GM21526 (cell line): Measurements from ENCODE around the gene STOX2.

ENCODE experiments used
- ATAC-seq: cut with Tn5 transposase; IDR thresholded peaks from one replicate; pipeline ENCODE4 v1.9.1; 2021; ENCODE audit warnings: moderate library complexity; ENCODE audit not compliant: unreplicated experiment, low FRiP score

STOX2 gene

DNA sequence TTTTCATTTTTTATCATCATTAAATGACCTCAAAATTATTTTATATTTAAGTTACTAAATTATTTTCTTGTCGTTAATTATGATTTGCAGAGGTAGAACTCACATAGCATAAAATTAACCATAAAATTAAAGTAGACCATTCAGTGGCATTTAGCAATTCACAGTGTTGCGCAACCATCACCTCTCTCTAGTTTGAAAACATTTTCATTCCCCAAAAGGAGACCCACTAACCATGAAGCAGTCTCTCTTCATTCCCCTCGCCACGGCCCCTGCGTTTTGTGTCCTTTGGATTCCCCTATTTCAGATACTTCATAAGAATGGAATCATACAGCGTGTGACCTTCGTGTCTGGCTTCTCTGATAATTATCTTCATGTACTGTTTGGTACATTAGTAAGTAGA lies 157.7 kb downstream of the STOX2 start:
- ATAC-seq = no peak

DNA sequence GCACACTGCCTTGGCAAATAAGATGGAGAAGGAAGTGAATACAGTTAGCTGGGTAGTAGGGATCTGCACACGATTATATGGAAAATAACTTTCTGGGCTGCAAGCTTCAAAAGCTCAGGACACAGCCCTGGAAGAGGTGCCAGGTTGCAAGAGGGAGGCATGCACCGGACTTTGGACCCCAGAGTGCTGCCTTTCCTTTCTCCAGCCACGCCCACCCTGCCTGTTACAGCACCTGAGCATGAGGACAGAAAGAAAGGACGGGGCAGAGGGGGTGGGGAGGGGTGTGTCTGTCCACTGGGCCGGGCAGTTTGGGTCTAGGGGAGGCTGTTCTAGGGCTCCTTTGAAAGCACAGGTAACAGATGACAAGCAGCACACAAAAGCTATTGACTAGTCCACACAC lies 159.8 kb downstream of the STOX2 start:
- no peak for ATAC-seq

DNA sequence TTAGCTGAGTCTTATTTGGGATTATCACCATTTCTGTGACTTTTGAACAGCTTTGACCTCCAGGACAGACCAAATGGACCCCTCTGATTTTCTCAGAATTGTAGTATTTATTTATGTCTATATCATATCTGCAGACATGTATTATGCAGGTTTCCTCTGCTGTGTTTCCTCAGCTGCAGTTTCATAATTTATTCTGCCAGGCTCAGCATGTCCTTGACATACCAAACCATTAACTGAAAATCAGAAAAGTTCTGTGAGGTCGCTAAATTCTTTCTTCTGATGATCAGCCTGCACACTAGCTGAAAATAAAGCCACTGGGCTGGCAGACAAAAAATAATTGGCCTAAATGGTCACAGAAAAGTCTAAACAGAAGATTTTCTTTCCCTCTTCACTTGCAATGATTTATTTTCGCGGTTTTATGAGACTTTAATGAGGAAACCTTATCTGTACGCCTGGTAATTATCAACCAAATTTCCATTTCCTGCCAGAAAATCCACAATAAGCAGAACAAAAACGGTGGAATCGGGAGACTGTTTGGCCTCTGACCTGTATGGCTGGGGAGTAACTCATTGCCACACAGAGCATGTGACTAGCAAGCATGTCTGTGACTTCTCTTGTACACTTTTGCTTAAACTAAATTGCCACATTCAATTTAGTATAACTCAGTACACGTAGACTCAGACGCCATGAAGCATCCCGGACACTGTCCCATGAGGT lies 161.6 kb downstream of the STOX2 start:
- ATAC-seq = no peak

DNA sequence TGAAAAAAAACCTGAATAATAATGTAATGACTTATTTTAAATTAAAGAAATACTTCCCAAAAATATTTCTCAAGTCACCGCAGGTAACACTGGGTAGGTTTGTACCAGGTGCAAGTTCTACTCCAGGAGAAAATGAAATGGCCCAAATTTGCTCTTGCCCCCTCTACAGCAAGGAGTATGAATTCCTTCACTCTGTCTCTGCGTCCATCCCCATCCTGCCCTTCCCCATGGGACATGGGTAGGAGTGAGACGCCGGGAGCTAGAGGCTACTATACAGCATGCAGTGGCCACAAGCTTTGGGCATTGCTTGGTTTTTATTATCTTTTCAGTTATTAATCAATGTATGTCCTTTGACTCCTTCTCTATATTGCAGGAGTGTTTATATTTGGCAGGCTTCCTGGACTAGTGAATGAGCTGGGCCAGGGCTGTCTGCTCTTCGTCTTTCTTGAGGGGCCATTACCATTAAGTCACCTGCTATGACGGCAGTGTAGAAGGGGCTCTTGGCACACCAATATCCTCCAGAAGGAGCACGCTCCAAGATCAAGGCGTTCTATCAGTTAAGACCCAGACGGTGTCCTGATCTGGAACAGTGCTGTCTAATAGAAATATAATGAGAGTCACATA lies 162.9 kb downstream of the STOX2 start:
- ATAC-seq = no peak
